ENCODE data around the gene VPS35. TPM values are rescaled to one million over a fixed set of nuclear protein-coding genes. Genes with fewer than 3 reads are reported as not detected.

VPS35 gene
- total RNA-seq, 3 donors from 2014 or later (not counting 1 experiment from before 2014, with no cell fraction given), result 32.8 to 44.1 (median 43.7) TPM

DNA sequence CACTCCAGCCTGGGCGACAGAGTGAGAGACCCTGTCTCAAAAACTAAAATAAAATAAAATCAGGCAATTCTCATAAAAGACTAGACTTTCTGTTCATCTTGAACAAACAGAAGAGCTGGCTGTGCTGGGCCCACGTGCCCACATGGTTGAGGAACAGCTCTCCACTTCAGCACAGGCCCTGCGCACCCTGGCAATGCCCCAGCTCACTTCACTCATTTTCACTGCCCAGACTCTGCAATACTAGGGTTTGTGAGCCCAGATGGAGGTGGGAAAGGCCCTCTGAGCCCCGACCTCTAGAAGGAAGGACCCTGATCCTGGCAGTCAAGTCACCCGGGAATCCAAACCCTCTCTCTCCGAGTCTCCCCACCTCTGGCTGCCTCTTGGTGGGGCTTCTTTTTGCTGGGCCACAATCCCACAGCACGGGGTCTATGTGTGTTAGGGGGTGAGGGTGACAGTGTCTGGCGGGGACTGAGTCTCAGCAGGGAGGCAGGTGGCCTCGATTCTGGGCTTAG lies 44.4 kb upstream of the VPS35 start:
- ATAC-seq (no peak), DNase-seq (no peak)
- H3K4me1 Mint-ChIP-seq, result no peaks in the 10 kb centered on the region
- intact Hi-C loops (cut with micrococcal nuclease), result no loop called here
- Histone ChIP-seq H3K9me3 (ENCODE audit: control insufficient read depth, insufficient read depth, low read length) (no peaks in the 10 kb centered on the region), H3K4me1 (ENCODE audit: control insufficient read depth, insufficient read depth, low read length) (no peaks in the 10 kb centered on the region), H3K36me3 (ENCODE audit: control insufficient read depth, insufficient read depth, low read length) (no peaks in the 10 kb centered on the region), H3K27me3 (ENCODE audit: control insufficient read depth, insufficient read depth, low read length) (no peaks in the 10 kb centered on the region), H3K27ac (ENCODE audit: low read length) (no peak overlapping the region), H3K4me3 (ENCODE audit: low read length) (no peak overlapping the region)
- no peak overlapping the region for H3K27ac Mint-ChIP-seq
- TF ChIP-seq, protein P1, sequence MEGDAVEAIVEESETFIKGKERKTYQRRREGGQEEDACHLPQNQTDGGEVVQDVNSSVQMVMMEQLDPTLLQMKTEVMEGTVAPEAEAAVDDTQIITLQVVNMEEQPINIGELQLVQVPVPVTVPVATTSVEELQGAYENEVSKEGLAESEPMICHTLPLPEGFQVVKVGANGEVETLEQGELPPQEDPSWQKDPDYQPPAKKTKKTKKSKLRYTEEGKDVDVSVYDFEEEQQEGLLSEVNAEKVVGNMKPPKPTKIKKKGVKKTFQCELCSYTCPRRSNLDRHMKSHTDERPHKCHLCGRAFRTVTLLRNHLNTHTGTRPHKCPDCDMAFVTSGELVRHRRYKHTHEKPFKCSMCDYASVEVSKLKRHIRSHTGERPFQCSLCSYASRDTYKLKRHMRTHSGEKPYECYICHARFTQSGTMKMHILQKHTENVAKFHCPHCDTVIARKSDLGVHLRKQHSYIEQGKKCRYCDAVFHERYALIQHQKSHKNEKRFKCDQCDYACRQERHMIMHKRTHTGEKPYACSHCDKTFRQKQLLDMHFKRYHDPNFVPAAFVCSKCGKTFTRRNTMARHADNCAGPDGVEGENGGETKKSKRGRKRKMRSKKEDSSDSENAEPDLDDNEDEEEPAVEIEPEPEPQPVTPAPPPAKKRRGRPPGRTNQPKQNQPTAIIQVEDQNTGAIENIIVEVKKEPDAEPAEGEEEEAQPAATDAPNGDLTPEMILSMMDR (IDR thresholded peaks at IDR 0.05), result no peak
- no peaks in the 10 kb centered on the region for H3K9me3 Mint-ChIP-seq
- H3K27me3 Mint-ChIP-seq (ENCODE audit: low read depth in 2 of 2), result no peaks in the 10 kb centered on the region
- 92% methylated on average over 9 of the region's 9 CpGs for WGBS (ENCODE audit: insufficient coverage)
- no peak overlapping the region for H3K4me3 Mint-ChIP-seq
- H3K36me3 Mint-ChIP-seq, result no peaks in the 10 kb centered on the region

DNA sequence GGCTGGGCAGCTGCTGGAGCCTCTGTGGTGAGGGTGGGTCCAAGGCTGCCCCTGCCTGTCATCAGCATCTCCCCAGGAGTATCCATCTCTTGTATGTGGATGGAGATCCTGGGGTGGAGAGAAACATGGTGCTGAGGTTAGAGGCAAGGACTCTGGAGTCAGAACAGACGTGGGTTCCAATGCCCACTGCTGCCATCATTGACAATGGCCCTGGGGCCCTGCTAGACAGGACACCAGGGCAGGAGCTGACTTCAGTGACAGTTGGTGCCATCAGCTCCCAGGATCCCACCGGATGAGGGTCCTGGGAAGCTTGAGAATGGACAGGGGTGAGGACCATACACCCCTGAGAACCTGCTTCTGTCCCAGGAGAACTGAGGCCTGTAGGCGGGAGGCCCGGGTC lies 43.6 kb upstream of the VPS35 start:
- H3K4me3 ChIP-seq (ENCODE audit: low read length), result no peak overlapping the region
- H3K4me1 ChIP-seq (ENCODE audit: control insufficient read depth, insufficient read depth, low read length), result no peaks in the 10 kb centered on the region
- Mint-ChIP-seq H3K9me3 (no peaks in the 10 kb centered on the region), H3K27ac (no peak overlapping the region), H3K4me1 (no peaks in the 10 kb centered on the region), H3K4me3 (no peak overlapping the region), H3K27me3 (ENCODE audit: low read depth in 2 of 2) (no peaks in the 10 kb centered on the region), H3K36me3 (no peaks in the 10 kb centered on the region)
- H3K27me3 ChIP-seq (ENCODE audit: control insufficient read depth, insufficient read depth, low read length), result no peaks in the 10 kb centered on the region
- ATAC-seq (no peak), DNase-seq (no peak)
- 89% methylated on average over 4 of the region's 4 CpGs for WGBS (ENCODE audit: insufficient coverage)
- intact Hi-C loops (cut with micrococcal nuclease), result no loop called here
- H3K9me3 ChIP-seq (ENCODE audit: control insufficient read depth, insufficient read depth, low read length), result no peaks in the 10 kb centered on the region
- no peak overlapping the region for H3K27ac ChIP-seq (ENCODE audit: low read length)
- H3K36me3 ChIP-seq (ENCODE audit: control insufficient read depth, insufficient read depth, low read length), result no peaks in the 10 kb centered on the region
- TF ChIP-seq, protein P1 (IDR thresholded peaks at IDR 0.05), result no peak

DNA sequence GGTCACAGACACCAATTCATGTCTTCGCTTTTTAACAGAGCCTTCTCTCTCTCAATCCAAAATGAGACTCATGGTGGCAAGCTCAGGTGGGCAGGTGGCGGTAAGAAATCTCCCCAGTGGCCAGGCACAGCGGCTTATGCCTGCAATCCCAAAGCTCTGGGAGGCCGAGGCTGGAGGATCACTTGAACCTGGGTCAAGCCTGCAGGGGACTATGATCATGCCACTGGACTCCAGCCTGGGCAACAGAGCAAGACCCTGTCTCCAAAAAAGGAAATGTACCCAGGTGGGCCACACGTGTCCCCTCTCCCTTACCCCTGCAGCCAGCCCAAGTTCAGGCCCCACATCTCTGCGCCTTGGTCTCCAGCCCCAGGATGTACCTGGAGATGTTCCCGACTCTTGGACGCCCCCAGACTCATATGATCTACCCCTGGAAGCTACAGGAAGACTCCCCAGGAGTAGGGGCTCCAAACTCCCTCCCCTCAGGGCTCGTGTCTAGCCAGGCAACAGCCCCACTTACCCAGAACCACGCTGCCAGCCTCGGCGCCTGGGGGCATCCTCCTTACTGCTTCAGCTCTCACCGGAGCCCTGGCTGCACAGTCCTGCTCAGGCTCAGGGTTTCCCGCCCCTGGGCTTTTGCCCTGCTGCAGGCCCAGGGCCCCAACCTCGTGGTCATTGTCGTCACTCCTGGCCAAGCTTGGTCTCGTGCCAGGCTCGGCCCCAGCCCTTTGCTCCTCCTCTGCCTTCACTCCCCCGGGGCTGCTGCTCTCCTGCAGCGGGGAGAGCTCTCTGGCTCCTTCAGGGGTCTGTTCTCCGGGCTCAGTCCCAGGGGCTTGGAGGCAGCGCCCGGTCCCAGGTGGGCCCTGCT lies 42.9 kb upstream of the VPS35 start:
- DNase-seq (no peak), ATAC-seq (no peak)
- H3K36me3 Mint-ChIP-seq, result no peaks in the 10 kb centered on the region
- no peaks in the 10 kb centered on the region for H3K27me3 Mint-ChIP-seq (ENCODE audit: low read depth in 2 of 2)
- no peak overlapping the region for H3K27ac Mint-ChIP-seq
- intact Hi-C loops (cut with micrococcal nuclease), result no loop called here
- no peaks in the 10 kb centered on the region for H3K4me1 Mint-ChIP-seq
- Histone ChIP-seq H3K27me3 (ENCODE audit: control insufficient read depth, insufficient read depth, low read length) (no peaks in the 10 kb centered on the region), H3K4me1 (ENCODE audit: control insufficient read depth, insufficient read depth, low read length) (no peaks in the 10 kb centered on the region), H3K36me3 (ENCODE audit: control insufficient read depth, insufficient read depth, low read length) (no peaks in the 10 kb centered on the region), H3K9me3 (ENCODE audit: control insufficient read depth, insufficient read depth, low read length) (no peaks in the 10 kb centered on the region), H3K27ac (ENCODE audit: low read length) (no peak overlapping the region), H3K4me3 (ENCODE audit: low read length) (no peak overlapping the region)
- no peaks in the 10 kb centered on the region for H3K9me3 Mint-ChIP-seq
- 89% methylated on average over 23 of the region's 23 CpGs for WGBS (ENCODE audit: insufficient coverage)
- H3K4me3 Mint-ChIP-seq, result no peak overlapping the region
- TF ChIP-seq, protein P1 (IDR thresholded peaks at IDR 0.05), result no peak

Data from natural killer cell (primary cell).